Measurements from ENCODE around the gene MTRR. TPM values are rescaled to one million over a fixed set of nuclear protein-coding genes. Genes with fewer than 3 reads are reported as not detected.

Gene MTRR
- total RNA-seq, 1 donor from 2014 or later: 32.4 TPM

GRCh38 chr5:7927466-7928375 lies 58.8 kb downstream of the MTRR start:
- H3K27ac ChIP-seq (replicated peaks): no peak overlapping the region
- peaks cover 41% of the 10 kb centered on the region for H3K27me3 ChIP-seq (ENCODE audit: low read depth)
- intact Hi-C loops (cut with micrococcal nuclease): no loop called here
- H3K36me3 ChIP-seq: no peaks in the 10 kb centered on the region
- H3K4me1 ChIP-seq: no peaks in the 10 kb centered on the region
- no peaks in the 10 kb centered on the region for H3K9me3 ChIP-seq (replicated peaks)
- H3K4me3 ChIP-seq: no peak overlapping the region
- no peak for DNase-seq
- TF ChIP-seq, protein P1, sequence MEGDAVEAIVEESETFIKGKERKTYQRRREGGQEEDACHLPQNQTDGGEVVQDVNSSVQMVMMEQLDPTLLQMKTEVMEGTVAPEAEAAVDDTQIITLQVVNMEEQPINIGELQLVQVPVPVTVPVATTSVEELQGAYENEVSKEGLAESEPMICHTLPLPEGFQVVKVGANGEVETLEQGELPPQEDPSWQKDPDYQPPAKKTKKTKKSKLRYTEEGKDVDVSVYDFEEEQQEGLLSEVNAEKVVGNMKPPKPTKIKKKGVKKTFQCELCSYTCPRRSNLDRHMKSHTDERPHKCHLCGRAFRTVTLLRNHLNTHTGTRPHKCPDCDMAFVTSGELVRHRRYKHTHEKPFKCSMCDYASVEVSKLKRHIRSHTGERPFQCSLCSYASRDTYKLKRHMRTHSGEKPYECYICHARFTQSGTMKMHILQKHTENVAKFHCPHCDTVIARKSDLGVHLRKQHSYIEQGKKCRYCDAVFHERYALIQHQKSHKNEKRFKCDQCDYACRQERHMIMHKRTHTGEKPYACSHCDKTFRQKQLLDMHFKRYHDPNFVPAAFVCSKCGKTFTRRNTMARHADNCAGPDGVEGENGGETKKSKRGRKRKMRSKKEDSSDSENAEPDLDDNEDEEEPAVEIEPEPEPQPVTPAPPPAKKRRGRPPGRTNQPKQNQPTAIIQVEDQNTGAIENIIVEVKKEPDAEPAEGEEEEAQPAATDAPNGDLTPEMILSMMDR (IDR thresholded peaks at IDR 0.05; ENCODE audit: borderline replicate concordance): peak; percentile 75

- H3K9me3 ChIP-seq (replicated peaks): no peaks in the 10 kb centered on the region
- peaks cover 55% of the 10 kb centered on the region for H3K27me3 ChIP-seq (ENCODE audit: low read depth)
- H3K27ac ChIP-seq (replicated peaks): no peak overlapping the region
- H3K4me1 ChIP-seq: no peaks in the 10 kb centered on the region
- DNase-seq: no peak
- intact Hi-C loops (cut with micrococcal nuclease): no loop called here
- TF ChIP-seq, protein P1 (IDR thresholded peaks at IDR 0.05; ENCODE audit: borderline replicate concordance): no peak
- H3K4me3 ChIP-seq: no peak overlapping the region
- no peaks in the 10 kb centered on the region for H3K36me3 ChIP-seq
These were observed 61.1 kb downstream of the MTRR start for GRCh38 chr5:7930011-7930410.

DNA sequence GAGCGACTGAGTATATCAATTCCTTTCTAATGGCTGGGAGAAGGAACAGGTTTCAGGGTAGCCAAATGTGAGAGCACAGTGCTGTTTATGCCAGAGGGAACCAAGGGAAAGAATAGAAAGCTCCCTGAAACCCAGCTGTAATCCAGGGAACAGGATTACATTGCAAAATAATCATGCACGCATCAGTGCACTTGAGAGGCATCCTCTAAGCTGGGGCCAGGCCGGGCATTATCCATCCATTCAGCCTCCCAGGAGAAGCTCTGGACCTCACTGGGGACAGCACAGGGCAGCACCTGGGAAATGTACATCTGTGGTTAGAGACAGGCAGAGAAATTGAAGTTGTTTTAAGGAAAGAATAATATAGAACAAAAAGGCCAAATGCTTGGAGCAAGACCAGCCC lies 72.7 kb downstream of the MTRR start:
- no peaks in the 10 kb centered on the region for H3K9me3 ChIP-seq (replicated peaks)
- H3K4me1 ChIP-seq: no peaks in the 10 kb centered on the region
- H3K36me3 ChIP-seq: no peaks in the 10 kb centered on the region
- H3K4me3 ChIP-seq: no peak overlapping the region
- DNase-seq: no peak
- TF ChIP-seq, protein P1 (IDR thresholded peaks at IDR 0.05; ENCODE audit: borderline replicate concordance): no peak
- H3K27ac ChIP-seq (replicated peaks): no peak overlapping the region
- intact Hi-C loops (cut with micrococcal nuclease): no loop called here
- no peaks in the 10 kb centered on the region for H3K27me3 ChIP-seq (ENCODE audit: low read depth)

- Histone ChIP-seq H3K27ac (replicated peaks) (no peak overlapping the region), H3K4me1 (no peaks in the 10 kb centered on the region), H3K4me3 (no peak overlapping the region), H3K27me3 (ENCODE audit: low read depth) (no peaks in the 10 kb centered on the region), H3K9me3 (replicated peaks) (peaks cover 4% of the 10 kb centered on the region), H3K36me3 (no peaks in the 10 kb centered on the region)
- TF ChIP-seq, protein P1 (IDR thresholded peaks at IDR 0.05; ENCODE audit: borderline replicate concordance): no peak
- intact Hi-C loops (cut with micrococcal nuclease): no loop called here
- DNase-seq: no peak
These were observed 78.4 kb downstream of the MTRR start for GRCh38 chr5:7947301-7947700.

Other genes starting within 250 kb of the MTRR start
- gene CFAP90, start 18.0 kb upstream of the MTRR start, total RNA-seq: not detected
- gene FASTKD3, start 117 bp upstream of the MTRR start, total RNA-seq: 5.8 TPM